HG02678 (cell line): ENCODE measurements around the gene ST3GAL5.

Experiments
- ATAC-seq: cut with Tn5 transposase; IDR thresholded peaks from one replicate; pipeline ENCODE4 v1.9.1; 2021; ENCODE audit warnings: mild to moderate bottlenecking, moderate library complexity; ENCODE audit not compliant: unreplicated experiment

Gene ST3GAL5

DNA sequence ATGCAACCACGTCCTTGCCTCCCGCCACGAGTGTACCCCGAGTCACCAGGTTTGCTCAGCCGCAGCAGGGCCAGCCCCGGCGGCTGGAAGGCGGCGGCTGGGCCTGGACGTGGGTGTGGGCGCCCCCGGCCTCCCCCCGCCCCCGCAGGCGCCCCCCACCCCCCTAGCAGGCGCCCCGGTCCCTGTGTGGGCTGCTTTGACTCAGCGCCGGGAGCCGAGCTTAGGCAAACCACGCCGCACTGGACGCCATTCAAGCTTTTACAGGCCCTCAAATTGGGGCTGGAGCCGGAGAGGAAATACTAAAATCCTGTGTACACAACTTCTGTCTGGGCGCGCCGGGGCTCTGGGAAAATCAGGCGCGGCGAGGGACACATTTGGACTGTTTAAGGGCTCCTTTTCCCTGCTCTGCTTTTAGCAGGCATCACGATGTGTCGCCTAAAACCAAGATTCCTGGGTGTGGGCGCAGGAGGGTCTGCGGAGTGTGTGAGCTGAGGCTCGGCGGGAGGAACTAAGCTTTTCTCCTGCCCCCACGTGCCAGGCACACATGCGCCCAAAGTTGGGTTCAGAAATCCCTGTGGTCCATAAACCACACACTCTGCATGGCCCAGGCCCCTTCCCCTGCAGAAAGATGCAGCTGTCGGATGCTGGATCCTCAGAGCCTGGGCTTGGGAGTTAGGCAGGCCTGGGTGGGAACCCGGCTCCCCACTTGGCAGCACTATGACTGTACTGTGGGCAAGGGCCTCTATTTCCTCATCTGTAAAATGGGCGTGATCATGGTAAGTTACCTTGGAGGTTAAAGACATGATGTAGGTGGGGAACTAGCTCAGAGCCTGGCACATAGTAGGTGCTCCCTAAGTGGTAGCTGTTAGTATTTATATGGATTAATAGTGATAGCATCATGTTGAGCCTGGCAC is 77.4 kb downstream of the ST3GAL5 start:
- no peak for ATAC-seq

DNA sequence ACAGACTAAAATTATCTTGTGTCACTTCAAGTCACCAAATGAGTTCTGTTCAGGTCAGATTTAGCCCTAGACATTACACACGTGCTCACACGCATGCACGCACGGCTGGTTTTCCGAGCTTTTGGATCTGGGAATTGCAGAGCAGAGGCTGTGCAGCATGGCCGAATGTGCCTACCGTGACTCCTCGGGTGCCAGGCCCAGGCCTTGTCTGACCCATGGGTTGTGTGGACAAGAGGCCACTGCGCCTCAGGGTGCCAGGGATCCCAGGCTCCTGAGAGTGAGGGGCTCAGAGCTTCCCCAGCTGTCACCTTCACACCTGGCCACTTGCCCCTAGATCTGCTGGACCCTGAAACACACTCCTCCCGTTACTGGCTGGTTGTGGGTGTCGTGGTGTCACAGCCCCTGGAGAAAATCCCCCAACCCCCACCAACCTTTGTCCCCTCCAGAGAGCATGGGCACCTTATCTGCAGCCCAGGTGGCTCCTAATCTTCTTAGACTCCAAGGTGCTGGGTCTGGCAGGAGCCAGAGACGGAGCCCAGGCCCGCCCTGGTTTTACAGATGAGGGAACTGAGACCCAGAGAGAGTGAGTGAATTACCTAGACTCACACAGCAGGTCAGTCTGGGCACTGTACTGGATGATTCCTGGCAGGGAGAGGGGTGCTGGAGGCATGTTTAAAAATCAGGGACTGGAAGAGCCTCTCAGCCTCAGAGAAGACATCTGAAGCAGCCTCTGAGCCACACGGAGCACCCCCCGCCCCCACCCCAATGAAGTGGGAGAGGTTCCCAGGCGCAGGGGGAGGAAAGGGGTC is 78.2 kb downstream of the ST3GAL5 start:
- no peak for ATAC-seq

DNA sequence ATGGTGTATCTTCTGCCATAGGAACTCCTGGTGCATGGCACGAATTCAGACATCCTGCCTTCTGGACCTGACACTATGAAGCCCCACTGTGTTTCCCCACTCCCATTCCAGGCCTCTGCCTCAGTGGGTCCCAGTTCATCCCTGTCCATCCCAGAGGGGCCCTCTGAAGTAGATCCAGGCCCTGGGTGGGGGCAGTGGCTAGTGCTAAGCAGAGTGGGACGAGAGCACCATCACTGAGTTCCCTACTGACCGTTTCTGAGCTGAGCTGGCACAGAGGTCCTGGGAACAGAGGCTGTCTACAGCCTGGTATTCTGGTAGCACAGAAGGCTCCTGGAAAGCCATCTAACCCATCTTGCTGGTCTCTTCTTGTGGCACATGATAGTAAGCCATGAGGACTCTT is 81.0 kb downstream of the ST3GAL5 start:
- ATAC-seq: no peak

DNA sequence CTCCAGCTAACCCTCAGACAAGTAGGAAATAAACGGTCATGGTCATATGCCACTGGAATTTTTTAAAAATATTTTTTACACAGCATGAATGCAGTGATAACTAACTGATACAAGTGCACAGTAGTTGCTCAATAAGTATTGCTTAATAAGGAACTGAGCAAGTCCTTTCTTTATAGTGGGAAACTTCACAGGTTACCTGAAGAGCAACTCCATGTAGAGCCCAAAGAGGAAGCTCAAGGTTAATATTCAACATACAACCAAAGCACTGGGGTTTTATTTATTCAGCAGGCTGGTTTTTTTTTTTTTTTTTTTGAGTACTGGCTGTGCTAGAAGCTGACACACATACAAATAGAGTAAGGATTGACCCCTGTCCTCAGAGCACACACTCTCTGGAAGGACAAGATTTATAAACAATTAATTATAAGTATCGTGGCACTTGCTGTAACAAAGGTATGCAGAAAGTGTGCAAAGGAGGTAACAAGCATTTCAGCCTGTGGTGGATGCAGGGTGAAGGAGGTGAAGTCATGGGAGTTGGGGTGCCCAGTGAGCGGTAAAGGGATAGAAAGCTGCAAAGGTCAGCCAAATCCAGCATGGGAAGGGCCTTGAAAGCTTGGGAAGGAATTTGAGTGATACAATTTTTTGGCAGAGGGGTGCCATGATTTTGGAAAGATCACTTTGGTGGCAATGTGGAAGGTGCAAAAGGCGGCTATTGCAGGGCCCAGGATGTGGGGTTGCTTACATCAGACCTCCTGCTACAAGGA is 82.3 kb downstream of the ST3GAL5 start:
- ATAC-seq: no peak

DNA sequence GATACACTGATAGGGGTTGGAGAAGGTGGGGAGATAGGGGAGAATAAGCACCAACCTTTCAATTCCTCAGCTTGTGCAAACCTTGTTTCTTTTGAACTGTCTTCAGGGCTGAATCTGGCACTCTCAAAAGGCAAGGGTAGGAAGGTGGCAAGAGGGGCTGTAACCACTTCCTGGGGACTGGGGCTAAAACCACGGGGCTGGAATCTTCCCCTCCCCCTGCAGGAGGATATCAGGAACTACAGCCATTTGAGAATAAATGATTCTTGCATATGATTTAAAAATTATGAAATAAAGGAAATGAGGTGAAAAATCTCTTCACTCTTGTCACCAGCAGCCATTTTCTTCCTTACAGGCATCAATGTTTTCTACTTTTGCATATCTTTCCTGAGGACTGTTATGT is 84.2 kb downstream of the ST3GAL5 start:
- no peak for ATAC-seq

DNA sequence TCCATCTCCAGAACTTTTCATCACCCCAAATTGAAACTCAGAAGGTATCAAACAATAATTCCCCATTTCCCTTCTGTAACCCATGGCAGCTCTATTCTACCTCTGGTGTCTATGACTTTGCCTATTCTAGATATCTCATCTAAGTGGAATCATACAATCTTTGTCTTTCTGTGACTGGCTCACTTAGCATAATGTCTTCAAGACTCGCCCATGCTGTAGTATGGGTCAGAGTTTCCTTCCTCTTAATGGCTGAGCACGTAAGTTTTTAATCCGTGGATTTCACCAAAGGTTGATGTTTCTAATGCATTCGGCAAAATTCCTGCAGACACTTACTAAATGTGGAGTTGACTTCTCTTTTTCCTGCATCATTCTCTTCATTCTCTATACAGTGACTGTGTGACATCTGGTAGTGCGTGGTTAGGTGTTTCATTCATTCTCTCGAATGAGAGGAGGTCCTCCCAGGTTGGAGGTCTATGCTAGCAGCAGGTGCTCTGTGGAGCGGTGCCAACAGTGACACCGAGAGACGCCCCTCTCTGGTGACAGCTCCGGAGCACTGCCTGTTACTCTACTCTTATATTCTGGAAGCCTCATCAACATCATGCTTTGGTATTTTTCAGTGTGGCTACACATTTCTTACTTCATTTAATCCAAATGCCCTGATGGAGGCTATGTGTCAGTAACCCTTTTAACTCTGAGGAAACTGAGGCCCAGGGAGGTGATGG is 84.9 kb downstream of the ST3GAL5 start:
- ATAC-seq: no peak

DNA sequence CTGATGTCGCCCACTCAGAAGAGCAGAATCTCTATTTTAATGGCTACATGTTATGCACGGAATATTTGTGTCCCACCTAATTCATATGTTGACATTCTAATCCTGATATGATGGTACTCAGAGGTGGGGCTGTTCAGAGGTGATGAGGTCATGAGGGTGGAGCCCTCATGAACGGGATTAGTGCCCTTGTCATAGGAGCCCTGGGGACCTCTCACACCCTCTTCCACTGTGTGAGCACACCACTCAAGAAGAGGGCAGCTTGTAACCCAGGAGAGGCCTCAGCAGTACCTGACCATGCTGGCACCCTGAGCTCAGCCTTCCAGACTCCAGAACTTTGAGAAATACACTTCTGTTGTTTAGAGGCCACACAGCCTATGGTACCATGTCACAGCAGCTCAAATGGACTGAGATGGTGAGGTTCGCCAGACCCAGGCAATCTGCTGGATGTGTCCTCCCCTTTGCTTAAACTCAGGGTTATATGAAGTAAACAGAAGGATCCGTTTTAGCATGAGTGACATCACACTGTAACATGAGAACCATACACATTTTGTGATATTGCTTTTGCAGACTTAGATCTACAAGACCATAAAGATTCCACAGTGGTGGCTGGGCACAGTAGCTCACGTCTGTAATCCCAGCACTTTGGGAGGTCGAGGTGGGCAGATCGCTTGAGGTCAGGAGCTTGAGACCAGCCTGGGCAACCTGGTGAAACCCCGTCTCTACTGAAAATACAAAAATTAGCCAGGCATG is 86.3 kb downstream of the ST3GAL5 start:
- no peak for ATAC-seq

DNA sequence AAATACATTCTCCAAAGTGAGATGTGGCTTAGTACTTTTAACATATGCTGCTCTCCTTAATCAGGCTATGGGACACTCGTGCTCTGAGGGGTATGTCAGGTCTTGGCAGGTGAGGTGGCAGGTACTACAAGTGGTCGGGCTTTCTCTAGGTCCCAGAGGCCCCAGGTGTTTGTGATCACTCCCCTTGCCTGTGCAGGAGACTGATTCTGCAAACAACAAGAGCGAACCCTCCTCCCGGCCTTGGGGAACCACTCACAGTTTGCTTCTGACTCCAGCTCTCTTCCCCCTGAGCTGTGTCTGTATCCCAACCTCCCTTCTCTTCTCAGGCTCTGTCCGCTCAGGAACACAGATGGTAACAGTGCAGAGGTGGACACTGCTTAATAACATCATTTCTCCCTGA is 86.9 kb downstream of the ST3GAL5 start:
- no peak for ATAC-seq

DNA sequence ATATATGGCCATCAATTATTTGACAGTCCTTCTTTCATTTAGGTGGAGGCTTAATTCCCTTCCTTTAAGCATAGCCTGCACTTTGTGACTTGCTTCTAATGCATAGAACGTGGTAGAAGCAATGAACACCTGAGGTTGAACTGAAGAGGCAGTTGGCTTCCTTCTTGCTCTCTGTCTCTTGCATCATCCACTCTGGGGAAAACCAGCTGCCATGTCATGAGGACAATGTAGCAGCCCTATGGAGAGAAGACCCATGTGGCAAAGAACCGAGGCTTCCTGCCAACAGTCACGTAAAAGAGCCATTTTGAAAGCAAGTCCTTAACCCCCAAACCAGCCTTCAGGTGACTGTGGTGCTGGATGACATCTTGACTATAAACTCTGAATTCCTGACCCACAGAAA is 88.2 kb downstream of the ST3GAL5 start:
- no peak for ATAC-seq

DNA sequence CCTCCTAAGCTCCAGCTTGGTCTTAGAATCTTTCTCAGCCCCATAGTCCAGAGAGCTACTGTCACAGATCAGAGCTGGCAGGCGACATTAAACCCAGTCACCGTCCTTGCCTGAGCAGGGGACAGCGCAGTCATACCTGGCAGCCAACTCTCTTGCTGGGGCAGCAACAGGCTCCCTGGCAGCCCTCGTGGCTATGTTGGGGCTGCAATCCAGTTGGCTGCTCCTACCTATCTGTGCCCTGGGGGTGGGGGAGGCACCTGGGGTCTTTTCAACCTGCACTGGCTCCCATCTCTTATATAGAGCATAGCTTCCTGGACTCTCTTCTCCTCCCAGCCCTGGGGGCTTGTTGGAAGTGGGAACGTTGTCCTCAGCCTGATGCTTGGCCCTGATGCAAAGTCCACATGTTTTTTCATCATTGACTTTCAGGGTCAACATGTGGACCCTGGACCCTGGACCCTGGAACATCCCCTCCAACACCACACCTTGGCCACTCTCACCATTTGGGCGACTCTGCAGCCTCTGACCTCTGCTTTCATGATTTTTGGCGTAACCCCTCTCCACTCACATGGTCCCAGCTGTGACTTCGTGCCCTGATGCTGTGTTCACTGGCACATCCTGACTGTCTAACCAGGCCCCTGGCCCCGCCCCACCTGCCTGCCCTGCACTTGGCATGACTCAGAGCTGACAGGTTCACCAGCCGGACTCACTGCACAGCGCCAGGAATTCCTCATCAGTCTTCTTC is 89.4 kb downstream of the ST3GAL5 start:
- no peak for ATAC-seq

DNA sequence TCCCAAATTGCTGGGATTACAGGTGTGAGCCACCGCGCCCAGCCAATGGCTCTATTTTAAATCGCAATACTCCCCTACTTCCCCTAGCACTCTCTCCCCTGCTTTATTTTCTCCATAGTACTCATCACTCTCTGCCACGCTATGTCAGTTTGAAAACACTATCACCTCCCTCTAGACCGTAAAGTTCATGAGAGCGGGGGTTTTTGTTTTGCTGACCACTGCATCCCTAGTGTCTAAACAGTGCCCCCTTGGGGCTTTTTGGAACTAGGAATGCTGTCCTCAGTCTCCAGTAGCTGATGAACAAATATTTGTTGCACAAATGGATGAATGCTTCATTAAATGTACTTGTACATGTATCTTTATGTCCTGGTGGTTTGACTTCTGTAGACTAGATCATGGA is 90.9 kb downstream of the ST3GAL5 start:
- no peak for ATAC-seq

DNA sequence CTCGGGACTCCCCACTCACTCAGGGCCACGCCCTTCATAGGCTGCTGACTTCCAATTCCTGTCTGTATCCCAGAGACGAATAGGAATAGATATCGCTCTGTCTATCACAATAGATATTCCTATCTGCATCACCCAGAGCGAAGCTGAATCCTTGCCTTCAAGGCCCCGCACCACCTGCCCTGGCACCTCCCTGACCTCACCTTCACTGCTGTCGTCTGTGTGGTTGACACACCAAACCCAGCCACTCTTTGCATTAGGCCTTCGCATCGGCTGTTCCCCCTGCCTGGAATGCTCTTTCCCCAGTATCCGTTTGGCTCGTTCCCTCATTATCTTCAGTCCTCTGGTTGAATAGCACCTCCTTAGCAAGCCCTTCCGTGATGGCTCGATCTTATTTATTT is 91.5 kb downstream of the ST3GAL5 start:
- ATAC-seq: no peak

DNA sequence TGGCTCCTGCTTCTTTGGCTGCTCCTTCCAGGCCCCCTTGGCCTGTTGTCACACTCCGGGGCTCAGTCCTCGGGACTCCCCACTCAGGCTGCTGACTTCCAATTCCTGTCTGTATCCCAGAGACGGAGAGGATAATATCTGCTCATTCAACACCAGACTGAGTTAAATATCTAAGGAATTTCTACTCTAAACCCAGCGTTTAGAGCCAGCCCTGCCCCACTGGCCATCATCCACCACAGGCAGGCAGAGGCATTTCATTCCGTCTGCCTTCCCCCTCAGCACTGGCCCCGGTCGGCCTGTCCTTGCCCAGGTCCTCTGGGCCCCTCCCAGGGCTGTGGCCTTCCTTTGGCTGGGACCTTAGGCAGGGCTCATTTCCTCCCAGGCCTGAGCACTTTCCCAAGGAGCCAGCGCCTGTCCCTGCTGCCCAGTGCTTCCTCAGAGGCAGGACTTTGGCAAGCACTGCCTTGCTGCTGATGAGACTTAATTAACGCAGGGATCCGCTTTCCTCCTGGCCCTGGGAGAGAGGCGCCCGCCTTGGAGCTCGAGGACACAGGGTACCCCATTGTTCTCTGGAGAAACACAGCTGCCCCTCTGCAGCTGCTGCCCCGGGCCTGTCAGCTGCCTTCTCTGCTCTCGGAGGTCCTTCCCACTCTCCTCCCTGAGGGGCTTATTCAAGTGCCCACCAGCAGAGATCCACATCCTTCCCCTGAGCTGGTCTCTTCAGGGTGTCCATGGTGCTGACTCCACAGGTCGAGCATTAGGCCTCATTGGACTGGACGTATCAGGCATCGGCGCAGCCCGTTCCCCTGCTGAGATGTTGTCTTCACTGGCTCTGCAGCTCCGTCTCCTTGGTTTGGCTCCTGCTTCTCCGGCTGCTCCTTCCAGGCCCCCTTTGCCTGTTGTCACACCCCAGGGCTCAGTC is 92.2 kb downstream of the ST3GAL5 start:
- no peak for ATAC-seq

DNA sequence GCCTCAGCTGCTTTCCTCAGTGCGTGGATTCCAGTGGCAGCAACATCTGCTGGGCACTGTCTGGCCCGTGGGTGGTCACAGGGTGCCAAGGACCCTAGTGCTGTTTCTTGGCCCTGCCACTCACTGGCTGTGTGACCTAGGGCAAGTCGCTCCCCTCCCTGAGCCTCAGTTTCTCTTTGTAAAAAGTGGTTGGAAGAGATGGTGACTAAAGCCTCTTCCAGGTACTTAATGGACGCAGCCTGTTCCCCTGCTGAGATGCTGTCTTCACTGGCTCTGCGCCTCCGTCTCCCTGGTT is 92.8 kb downstream of the ST3GAL5 start:
- ATAC-seq: no peak

DNA sequence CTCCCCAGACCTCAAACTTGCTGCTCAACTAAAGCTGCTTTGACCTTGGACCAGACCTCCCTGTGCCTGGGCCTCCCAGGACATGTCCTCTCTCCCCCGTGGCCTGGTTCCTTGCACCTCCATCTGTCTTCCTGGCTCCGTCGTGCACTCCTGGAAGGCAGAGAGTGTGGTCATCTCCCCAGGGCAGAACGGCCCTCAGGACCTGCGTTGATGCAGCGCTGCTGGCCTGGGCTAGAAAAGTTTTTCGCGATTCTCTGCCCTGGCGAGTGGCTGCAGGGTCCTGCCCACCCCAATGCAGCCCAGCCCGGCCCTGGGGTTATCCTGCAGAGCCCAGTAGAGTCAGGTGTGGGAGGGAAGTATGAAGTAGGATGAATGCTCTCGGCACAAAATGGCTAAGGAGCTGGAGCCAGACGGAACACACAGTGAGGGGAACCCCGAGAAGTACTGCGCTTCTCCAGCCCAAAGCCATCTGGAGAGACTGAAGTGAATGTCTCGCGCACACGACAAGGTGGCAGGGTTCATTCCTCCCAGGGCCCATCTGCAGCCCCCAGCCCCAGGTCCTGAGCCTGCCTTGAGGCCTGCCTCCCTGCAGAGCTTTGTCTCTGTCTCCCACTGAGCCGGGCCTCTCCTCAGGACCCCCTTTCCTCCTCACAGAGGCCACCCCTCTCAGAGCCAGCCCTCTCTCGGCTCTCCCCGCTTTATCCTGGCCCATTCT is 93.3 kb downstream of the ST3GAL5 start:
- ATAC-seq: no peak

DNA sequence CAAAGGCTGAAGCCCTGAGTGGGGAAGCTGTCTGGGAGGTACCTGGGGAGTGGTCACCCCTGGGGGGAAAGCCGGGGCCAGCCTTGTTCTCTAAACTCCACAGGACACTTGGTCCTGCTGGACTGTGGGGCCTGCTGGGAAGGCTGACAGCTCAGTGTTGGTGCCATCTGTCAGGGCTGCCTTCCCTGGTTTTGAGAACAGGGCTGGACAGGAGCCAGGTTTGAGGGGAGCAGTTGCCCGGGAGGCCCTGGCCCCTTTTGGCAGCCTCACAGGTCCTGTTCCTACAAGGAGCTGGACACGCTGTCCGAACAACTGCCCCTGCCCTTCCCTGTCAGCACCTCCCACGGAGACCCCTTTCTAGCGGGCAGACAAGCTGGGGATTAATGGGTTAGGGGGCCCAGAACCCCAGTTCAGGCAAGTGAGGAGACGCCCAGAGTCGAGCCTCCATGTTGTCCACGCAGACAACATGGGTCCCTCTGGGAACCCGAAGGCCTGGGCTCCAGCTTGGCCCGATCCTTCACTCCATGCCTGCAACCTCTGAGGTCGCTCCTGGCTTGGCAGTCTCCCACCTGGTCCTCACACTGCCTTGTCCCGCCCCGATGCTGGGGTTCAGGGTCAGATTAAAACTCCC is 94.2 kb downstream of the ST3GAL5 start:
- ATAC-seq: no peak

DNA sequence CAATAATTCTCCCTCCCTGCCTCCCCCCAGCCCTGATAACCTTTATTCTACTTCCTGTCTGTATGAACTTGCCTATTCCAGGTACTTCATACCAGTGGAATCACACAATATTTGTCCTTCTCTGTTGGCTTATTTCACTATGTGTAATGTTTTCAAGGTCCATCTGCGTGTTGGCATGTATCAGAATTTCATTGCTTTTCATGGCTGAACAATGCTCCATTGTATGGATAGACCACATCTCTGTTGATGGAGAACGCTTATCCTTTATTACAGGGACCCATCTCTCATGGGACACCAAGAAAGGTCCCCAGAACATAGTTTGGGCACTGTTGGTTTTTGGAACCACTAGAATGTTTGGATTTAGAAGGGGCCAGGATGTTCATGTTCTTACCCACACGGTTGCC is 94.8 kb downstream of the ST3GAL5 start:
- ATAC-seq: no peak
